Choroid plexus epithelial cell (primary cell): ENCODE measurements around the gene LSMEM2.
A peak's percentile ranks its signal among the peaks of the same experiment; 100 is the strongest.

ENCODE experiments used
- DNase-seq: peaks from one replicate; pipeline ENCODE4 v3.0.0-alpha.2; 2010; ENCODE audit warnings: low read depth
- H3K4me3 ChIP-seq: 2 replicates; pipeline ENCODE4 v1.5.1; 2011; ENCODE audit warnings: low read depth, mild to moderate bottlenecking, control low read depth, low read length, moderate library complexity
- TF ChIP-seq, protein P1 (sequence below): conservative IDR thresholded peaks from 2 replicates; pipeline ENCODE4 v1.5.1; 2011; ENCODE audit warnings: low read depth, mild to moderate bottlenecking, control low read depth, inconsistent platforms, low read length, moderate library complexity

The LSMEM2 gene

GRCh38 chr3:50245831-50246516, 32.9 kb upstream of the LSMEM2 start:
- peak overlapping the region; percentile 50 for H3K4me3 ChIP-seq
- TF ChIP-seq, protein P1, sequence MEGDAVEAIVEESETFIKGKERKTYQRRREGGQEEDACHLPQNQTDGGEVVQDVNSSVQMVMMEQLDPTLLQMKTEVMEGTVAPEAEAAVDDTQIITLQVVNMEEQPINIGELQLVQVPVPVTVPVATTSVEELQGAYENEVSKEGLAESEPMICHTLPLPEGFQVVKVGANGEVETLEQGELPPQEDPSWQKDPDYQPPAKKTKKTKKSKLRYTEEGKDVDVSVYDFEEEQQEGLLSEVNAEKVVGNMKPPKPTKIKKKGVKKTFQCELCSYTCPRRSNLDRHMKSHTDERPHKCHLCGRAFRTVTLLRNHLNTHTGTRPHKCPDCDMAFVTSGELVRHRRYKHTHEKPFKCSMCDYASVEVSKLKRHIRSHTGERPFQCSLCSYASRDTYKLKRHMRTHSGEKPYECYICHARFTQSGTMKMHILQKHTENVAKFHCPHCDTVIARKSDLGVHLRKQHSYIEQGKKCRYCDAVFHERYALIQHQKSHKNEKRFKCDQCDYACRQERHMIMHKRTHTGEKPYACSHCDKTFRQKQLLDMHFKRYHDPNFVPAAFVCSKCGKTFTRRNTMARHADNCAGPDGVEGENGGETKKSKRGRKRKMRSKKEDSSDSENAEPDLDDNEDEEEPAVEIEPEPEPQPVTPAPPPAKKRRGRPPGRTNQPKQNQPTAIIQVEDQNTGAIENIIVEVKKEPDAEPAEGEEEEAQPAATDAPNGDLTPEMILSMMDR: peak; percentile 96
- DNase-seq: peak; percentile 90

DNA sequence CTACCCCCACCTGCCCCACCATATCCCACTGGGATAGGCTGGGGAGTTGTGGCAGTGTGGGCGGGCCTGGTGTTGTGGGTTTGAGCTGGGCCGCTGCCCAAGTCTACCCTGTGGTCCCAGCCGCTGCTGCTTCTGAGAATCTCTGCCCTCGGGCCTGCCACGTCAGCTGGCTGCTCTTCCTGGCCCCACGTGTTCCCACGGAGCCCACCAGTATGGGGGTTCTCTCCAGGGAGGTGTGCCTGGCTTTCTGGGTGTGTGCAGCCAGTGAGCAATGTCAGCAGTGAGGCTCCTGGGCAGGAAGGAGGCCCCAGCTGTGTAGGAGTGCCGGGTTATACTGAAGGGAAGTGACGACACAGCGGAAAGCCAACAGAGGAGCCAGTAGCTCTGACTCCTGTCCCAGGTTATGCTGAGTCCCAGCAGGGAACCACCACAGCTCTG, 32.4 kb upstream of the LSMEM2 start:
- H3K4me3 ChIP-seq: peak overlapping the region; percentile 50
- peak; percentile 98 for DNase-seq
- TF ChIP-seq, protein P1: no peak

- no peak overlapping the region for H3K4me3 ChIP-seq
- TF ChIP-seq, protein P1: no peak
- DNase-seq: no peak
These were observed 30.5 kb upstream of the LSMEM2 start for GRCh38 chr3:50248387-50248786.

DNA sequence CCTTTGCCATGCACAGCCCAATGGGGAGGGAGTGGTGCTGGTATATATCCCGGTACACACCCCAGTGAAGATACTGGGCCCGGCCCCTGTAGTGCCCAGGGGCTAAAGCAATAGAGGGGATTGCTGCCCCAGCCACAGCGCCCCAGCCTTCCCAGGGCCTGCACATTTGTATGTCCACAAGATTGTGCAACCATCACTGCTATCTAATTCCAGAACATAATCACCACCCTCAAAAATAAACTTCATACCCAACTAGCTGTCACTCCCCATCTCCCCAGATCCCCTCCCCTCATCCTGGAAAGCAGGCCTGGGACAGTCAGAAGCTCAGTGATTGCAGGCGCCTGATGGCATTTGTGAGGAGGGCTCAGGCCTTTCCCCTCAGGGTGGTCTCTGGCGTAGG, 29.4 kb upstream of the LSMEM2 start:
- TF ChIP-seq, protein P1: no peak
- no peak for DNase-seq
- H3K4me3 ChIP-seq: no peak overlapping the region

DNA sequence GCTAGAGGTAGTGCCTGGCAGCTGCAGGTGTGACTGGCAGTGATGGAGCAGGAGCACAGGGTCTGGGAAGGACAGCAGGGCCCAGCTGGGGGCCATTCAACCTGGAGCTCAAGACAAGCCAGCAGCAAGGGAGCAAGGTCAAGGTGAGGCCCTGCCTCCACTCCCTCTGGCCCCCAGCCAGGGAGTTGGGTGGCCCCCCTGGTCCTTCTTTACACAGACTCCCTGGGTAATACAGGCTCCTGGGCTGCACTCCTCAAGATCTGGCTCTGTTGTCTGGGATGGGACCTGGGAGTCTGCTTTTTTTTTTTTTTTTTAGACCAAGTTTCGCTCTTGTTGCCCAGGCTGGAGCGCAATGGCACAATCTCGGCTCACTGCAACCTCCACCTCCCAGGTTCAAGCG, 28.4 kb upstream of the LSMEM2 start:
- TF ChIP-seq, protein P1: no peak
- DNase-seq: no peak
- no peak overlapping the region for H3K4me3 ChIP-seq

DNA sequence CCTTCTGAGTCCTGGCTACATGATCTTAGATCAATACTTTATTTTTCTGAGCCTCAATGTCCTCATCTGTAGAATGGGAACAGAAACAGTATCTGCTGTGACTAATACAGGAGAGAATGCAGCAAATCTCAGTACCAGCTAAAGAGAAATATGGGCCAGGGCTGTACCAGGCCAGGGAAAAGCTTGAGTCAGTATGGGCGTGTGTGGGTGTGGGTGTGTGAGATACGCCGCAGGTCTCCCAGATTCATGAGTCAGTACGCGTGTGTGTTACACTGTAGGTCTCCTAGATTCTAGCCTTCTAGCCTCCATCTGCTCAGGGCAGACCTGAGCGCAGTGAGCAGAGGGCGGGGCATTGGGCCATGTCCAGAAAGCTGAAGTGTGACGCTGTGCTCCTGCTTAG, 27.7 kb upstream of the LSMEM2 start:
- peak; percentile 84 for DNase-seq
- no peak overlapping the region for H3K4me3 ChIP-seq

More for the DNA sequence above, 27.7 kb upstream of the LSMEM2 start:
- TF ChIP-seq, protein P1: no peak
